CD4-positive, alpha-beta T cell treated with Interleukin-21 for 1 hour (primary cell): ENCODE data around the gene HACD3.
A peak's percentile ranks its signal among the peaks of the same experiment; 100 is the strongest.
"Not testable (repeated sequence)": the region's sequence is repeated elsewhere in the genome, so short reads cannot be mapped to it uniquely, and the experiment has no call there.

Experiments used
- DNase-seq: peaks from one replicate; pipeline ENCODE4 v3.0.0-alpha.2; 2020

HACD3 gene

DNA sequence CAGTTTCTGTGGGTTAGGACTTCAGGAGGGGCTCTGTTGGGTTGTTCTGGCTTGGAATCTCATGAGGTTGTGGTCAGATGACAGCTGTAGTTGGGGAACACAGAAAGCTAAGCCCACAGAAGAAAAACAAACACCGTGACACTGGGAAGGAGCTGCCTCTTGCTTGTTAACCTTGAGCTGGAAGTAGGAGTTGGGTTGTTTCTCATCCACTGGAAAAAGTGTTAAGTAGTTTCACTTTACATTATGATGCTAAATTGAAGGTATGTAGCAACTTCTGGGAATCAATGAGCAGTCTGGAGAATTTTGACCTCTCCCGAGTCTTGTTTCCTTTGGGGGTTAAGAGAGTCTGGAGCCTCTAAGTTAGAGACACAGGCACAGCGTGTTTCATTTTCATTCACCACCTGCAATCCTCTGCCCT lies 20.4 kb downstream of the HACD3 start:
- no peak for DNase-seq

DNA sequence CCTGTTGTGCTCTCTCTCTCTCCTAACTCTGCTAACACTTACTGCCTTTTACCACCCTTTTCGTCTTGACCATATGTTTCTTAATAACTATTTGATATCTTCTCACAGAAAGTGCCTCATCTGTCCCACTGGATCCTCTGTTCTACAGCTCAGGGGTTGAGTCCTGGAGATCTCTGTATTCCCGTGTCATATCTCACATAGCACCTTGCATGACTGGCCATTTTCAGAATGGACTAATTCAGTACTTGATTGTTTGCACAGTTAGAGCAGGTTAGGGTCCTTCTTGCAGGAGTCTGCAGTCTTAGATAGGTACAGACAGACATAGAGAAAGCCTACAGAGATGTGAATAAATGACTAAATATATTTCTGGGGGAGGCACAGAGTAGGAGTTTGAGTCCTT lies 20.9 kb downstream of the HACD3 start:
- no peak for DNase-seq

DNA sequence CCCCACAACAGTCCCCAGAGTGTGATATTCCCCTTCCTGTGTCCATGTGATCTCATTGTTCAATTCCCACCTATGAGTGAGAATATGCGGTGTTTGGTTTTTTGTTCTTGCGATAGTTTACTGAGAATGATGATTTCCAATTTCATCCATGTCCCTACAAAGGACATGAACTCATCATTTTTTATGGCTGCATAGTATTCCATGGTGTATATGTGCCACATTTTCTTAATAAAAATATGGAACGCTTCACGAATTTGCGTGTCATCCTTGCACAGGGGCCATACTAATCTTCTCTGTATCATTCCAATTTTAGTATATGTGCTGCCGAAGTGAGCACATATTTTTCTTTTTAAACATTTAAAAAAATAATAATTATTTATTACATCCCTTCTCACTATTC lies 22.6 kb downstream of the HACD3 start:
- not testable (repeated sequence) for DNase-seq

DNA sequence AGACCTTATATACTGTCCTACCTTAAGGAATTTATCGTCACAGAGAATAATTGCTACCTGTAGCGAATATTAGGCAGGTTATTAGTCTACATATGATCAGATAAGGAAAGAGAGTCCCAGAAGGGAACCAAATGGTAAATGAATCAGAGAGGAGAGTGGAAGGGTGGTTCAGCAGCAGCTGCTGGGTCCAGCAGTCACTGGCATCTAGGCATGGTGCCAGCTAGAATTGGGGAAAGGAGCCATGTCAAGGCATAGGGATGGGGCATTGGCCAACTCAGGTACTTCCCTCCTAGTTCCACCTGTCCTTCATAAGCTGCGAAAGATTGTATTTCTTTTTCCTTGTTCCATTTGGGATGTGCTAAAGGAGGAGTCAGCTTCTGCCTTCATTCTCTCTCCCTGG lies 23.4 kb downstream of the HACD3 start:
- DNase-seq = no peak

DNA sequence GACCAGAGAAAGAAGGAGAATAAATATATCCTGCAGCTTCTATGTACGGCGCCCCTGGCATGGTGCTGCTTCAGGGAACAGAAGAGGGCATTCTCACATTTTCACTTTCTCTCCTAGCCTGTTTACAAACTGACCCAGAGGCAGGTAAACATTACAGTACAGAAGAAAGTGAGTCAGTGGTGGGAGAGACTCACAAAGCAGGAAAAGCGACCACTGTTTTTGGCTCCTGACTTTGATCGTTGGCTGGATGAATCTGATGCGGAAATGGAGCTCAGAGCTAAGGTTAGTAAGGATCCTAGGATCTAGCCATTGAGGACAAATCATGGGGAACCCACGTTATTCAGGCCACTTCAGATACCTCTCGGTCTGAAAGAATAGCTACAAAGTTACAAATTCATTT lies 26.4 kb downstream of the HACD3 start:
- DNase-seq = no peak

DNA sequence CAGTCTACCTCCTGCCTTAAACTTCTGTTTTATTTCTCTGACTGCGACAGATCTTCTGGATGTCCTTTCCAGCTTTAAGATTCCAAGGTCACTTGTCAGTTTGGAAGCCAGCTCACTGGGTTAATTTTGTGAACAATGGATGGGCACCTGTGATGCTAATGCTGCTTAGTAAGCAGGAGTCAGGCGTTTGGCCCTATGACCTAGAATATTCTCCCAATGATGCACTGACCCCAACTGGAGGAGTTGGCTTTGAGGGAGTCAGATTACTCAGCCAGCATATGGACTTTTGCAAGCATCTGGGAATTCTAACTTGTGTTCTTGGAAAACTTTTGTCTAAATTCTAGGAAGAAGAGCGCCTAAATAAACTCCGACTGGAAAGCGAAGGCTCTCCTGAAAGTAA lies 28.1 kb downstream of the HACD3 start:
- DNase-seq = no peak

DNA sequence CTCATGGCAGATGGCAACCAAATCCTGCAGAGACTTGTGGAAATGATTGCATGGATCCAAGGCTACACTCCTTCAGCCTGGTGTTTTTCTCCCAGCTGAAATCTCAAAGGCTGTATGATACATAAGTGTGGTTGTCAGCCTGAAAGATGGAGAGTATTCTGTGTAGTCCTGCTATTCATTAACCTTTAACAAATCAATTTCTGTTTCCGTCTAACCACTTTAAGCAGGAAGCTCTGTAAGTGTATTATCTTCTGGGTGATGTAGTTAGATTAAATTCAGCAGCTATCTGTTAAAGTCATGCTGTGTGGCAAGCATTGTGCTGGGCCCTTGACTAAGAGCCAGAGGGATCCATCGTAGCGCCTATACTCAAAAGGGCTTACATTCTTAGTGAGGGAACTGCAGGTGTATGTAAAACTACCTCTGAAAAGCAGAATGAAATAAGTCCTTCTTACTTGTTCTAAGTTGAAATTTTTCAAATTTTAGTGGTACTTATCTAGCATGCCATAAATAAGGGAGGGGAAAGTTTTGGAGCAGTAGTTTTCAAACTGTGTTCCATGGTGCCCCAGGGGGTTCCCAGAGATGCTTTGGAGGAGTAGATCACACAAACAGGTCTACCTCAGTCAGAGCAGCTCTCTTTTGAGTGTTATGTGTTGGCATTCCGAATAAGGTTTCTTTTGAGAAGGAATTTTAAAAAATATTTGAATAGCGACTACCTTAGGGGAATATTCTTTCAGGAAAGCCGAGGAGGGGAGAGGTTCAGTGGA lies 28.9 kb downstream of the HACD3 start:
- no peak for DNase-seq

DNA sequence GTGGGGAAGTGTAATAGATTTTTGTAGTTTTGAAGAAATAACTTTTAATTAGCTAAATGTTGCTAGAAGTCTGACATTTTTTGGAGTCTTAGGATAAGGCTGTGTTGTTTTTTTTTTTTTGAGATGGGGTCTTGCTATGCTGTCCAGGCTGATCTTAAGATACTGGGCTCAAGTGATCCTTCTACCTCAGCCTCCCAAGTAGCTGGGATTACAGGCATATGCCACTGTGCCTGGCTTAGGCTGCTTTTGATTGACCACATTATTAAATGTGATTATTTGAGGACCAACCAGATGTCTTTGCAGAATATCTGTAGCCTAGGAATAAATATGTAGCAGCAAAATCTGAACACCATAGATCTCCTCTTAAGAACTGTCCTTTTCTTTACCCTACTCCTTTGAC lies 29.7 kb downstream of the HACD3 start:
- DNase-seq = no peak

DNA sequence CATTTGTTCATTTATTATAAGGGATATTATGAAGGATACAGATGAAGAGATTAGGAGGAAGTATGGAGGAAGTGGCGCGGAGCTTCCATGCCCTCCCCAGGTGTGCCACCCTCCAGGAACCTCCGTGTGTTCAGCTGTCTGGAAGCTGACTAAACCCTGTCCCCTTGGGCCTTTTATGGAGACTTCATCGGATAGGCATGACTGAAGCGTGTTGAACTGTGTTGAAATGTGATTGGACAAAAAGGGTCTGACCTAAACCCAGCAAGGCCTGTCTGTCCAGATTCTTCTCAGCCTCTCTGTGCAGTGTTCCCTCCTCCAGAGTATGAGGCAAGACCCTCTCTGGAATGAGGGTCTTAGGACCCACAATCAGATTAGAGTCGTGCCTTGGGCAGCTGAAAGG lies 31.7 kb downstream of the HACD3 start:
- DNase-seq = no peak

DNA sequence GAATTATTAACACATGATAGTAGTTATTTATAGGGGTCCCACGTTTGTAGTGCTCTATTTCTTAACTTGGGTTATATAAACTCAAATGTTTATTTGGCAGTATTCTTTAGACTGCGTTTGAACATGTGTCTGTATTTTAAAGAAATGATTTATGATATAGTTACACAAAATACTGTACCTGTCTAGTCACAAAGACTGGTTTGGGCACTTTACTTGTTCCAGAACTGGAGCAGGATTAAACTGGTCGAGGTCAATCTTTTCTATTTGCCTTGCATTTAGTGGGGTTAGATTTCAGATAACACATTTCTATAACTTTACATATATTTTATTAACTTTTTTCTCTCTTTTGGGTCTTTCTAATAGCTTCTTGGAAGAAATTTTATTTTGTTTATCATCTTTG lies 39.5 kb downstream of the HACD3 start:
- DNase-seq = no peak

DNA sequence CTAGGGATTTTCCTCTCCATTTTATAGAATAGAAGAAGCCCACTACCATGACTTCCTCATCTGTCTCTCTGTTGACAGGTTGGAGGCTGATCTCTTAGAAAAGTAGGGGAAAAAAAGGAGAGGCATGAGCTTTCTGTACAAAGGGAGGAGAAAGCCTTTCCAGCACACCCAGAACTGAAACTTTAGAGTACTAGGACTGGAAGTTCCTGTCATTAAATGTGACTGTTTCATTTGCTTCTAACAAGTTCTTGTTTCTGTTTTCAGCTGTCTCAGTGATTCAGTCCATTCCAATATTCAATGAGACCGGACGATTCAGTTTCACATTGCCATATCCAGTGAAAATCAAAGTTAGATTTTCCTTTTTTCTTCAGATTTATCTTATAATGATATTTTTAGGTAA lies 41.7 kb downstream of the HACD3 start:
- no peak for DNase-seq

DNA sequence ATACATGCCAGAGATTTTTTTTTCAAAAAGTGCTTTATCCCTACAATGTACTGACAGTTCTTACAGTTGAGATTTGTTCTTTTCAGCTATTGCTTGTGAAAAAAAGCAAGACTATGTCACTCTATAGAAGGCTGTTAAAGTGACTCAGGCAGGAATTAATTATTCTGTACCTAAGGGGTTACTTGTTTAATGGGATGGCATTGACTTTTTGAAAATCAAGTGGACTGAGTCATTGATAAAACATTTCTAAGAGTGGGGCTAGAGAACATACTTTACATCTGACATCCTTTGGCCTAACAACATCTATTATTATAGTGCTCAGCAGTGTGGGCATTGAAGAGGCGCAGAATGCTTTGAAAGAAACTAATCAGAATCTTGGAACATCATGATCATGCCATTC lies 46.4 kb downstream of the HACD3 start:
- no peak for DNase-seq

DNA sequence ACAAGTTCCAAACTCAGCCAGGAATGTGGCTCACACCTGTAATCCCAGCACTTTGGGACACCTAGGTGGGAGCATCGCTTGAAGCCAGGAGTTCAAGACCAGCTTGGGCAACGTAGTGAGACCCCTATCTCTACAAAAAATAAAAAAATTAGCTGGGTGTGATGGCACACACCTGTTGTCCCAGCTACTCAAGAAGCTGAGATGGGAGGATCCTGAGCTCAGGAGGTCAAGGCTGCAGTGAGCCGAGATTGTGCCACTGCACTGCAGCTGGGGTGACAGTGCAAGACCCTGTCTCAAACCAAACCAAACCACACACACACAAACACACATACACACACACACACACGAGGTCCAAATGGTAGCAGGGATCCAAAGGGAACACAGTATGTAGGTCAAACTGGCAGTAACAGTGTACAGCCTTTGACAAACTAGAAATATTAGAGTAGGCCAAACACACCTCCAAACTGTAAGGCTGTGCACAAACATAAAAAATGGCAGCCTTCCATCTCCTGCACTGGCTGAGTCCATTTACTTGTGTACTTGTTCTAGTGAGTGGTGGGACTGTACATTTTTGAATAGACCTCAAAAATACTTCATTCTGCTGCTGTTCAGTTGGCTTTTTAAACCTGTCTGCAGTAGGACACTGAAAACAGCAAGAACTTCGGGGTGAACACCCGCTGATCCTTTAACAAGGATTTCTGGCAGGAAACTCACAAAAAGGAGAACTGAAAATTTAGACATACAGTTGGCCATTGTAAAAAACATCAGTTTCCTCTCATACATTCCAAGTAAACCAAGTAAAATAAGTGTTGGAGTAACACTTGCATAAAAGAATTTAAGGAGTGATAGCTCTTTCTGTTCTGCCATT lies 47.1 kb downstream of the HACD3 start:
- no peak for DNase-seq

DNA sequence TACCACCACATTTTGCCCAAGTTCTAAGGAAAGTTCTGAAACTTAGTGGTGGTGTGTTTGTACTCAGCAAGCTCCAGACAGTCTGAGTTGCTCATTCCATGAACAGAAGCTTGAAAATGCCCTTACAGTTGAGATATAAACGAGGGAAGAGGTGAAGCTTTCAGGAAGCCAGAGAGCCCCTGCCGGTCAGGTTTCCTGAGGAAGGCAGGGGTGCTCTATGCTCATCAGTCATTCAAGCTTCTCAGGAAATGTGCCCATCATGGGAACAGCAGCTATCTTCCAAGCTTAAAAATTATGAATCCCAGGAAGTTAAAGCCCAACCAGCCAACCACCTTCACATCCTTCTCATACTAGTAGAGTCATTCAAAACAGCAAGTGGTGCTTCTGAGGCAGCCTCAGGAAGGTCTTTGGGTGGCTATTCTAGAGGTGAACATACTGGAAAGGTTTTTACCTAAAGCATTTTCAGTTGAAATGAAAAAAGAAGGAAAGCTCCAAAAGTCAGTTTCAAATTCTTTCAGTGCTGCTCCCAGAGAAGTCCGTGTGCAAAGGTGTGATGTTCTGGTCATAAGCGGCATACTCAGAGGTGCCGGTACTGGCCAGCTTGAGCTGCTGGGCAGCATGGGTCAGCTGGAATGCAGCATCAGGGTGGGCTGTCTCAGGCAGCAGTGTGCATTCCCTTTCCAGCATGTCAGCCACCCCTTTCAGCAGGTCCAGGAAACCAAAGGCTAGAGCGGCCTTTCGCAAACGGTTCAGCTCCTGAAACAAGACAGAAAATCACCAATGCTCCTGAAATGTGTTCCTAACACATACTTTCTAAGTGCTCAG lies 48.9 kb downstream of the HACD3 start:
- DNase-seq = no peak

DNA sequence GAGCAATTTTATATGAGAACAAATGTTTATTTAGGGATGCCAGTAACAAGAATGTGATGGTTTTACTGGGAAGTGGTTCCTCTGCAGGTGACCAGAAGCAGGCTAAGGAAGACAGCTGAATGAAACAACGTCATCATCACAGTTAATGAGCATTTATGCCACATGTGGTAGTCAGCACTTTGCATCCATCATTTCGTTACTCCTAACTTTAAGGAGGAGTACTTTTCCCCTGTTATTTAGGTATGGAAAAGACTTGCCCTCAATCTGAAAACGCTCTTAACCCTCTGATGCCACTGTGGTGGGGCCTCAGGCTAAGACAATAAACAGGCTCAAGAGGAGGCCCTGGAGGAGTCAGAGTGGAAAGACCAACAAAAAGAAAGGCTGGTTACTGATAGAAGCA lies 49.5 kb downstream of the HACD3 start:
- no peak for DNase-seq

DNA sequence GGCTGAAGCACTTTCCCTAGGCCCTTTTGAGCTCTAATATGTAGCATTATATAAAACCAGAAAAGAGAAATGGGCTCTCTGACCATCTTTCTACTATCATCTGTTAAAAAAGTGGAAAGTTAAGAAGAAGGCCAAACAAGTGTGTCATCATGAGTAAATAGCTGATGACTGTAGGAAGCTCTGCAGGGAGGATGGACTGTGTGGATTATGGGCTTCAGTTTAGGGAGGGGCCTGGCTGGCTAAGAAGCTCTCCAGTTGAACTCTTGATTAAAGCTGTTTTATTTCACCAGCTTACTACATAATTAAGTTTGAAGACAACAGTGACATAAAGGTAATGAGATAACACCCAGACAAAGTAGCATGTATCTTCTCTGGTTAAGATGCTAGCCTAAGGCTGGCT lies 50.0 kb downstream of the HACD3 start:
- DNase-seq = no peak

DNA sequence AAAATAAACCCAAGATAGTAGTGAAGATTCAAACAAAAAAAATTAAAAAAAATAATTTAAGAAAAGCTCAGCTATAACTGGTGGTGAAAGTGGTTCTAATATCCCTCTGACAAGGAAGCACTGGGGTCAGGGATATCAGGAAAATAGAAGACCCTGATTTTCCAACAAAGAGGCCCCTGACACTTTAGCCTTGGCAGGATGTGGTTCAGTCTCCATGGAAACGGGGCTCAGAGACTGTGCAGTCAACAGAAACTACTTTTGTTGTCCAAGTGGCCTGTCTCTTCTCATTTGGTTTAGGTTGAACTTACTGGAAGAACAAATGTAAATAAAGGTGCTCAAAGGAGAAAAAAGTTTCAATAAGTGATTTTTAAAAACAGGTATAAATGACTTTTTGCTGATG lies 53.4 kb downstream of the HACD3 start:
- peak; percentile 81 for DNase-seq

DNA sequence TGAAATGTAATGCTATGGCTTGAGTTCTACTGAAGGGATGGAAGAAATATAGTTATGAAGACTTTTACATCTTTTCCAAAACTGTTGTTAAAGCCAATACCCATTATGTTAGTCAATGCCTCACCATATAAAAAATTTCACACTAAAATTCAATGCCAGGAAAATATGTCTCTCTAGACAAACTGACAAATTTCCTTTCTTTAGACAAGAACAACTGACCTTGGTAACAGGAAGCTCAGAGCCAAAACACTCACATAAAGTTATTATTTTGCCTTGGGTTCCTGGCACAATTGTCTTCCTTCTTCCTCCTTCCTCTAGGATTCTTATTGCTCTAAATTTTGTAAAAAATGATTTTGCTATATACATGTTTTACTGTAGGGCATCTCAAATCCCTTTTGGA lies 54.0 kb downstream of the HACD3 start:
- no peak for DNase-seq

DNA sequence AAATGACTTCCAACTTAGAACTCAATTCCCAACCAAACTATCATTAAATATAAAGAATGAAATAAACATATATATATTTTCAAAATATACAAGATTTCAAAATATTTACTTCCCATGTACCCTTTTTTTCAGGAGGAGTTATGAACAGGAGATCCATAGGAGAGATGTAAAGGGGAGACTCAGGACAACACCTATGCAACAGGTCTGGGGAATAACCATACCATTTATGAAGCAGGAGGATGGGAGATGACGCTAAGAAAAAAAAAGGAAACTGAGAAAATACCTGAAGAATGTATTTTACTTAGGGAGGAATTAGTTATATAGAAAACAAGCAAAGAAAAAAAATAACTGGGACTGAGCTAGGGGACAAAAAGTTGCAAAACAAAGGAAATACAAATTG lies 56.8 kb downstream of the HACD3 start:
- no peak for DNase-seq

DNA sequence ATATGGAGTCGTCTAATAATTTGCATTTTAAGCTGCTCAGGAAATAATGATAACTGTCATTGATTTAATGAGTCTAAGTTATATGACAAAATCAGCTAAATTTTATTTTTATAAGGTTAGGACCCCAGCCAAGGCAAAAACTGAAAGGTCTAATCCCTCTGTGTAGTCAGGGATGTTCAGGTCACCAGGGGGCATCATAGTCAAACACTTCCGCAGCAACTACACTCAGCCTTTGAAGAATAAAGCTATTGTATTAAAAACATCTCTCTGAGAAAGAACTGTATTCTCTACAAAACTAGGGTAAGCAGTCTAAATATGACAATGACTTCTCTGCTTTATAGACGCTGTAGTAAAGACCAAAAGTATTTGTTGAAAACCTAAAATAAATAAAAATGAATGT lies 65.7 kb downstream of the HACD3 start:
- DNase-seq = peak; percentile 30

DNA sequence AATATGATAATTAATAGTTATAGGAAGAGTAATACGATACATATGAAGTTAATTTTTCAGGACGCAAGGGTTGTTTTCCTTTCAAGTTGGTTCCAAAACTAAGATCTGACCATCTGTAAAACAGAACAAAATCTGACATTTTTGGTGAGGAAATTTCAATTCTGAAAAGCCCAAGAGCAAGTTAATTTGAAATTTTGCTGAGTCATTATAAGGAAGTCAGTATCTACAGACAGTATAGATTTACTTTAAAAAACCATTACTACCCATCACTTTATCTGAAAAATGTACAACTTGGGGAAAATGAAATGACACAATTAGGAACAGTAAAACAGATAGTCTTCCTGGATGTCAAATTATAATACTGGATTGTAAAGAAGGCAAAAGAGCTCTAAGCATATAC lies 68.2 kb downstream of the HACD3 start:
- no peak for DNase-seq

DNA sequence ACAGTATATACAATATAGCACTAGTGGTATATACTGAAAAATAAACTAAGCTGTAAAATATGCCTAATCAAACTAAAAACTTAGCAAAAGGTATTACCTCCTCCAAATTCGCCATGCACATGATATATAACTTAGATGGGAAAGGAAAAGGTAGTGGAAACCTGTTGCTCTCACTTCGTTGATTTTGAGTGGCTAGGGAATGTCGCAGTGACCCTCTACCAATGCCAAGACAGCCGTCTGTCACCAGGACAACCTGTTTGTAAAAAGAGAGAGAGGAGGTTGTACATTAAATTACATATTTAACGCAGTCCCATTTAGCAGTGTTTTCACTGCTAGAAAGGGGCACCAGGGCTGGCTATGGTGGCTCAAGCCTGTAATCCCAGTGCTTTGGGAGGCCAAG lies 69.4 kb downstream of the HACD3 start:
- DNase-seq = no peak

DNA sequence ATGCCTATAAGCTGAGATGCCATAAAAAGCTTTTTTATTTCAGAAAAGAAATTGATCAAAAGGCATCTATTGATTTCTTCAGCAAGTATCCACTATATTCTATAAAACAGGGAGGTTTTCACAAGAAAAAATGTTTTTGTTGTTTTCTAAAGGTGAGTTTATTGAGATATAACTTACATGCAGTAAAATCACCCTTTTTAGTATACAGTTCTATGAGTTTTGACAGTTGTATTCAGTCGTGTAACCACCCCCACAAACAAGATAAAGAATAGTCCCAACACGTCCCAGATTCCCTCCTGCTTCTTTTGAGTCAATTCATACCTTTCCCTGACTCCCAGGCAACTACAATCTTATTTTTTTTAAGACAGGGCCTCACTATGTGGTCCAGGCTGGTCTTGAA lies 72.9 kb downstream of the HACD3 start:
- no peak for DNase-seq

DNA sequence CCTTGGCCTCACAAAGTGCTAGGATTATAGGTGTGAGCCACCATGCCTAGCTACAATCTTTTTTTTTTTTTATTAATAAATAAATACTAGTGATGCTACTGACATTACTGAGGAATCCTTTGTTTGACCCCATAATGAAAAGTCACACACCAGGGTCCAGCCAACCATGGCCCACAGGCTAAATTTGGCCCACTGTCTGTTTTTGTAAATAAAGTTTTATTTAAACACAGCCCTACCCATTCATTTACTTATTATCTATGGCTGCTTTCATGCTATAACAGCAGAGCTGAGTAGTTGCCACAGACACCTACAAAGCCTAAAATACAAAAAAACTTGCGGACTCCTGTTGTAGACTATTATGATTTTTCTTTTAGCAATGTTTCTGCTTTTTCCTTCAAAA lies 73.3 kb downstream of the HACD3 start:
- no peak for DNase-seq
